Fibroblast of lung (primary cell): Measurements from ENCODE around the gene ETS1. TPM values are rescaled to one million over a fixed set of nuclear protein-coding genes. Genes with fewer than 3 reads are reported as not detected.

Experiments
- DNase-seq, 2 donors: peaks; one replicate each; pipeline versions ENCODE4 v3.0.0 to v3.0.0-alpha.2; 2010; ENCODE audit warnings: low read depth in 2 of 2
- H2AFZ ChIP-seq: 2 replicates; pipeline ENCODE4 v1.5.1; 2012; ENCODE audit warnings: low read length, control low read depth, inconsistent platforms
- H3K27ac ChIP-seq: 2 replicates; pipeline ENCODE4 v1.5.1; 2011; ENCODE audit warnings: low read length, control low read depth; ENCODE audit not compliant: insufficient read depth
- H3K27me3 ChIP-seq: 2 replicates; pipeline ENCODE4 v1.5.1; 2011; ENCODE audit warnings: mild to moderate bottlenecking, low read length; ENCODE audit not compliant: control insufficient read depth, insufficient read depth
- H3K36me3 ChIP-seq: 2 replicates; pipeline ENCODE4 v1.5.1; 2011; ENCODE audit warnings: low read length; ENCODE audit not compliant: control insufficient read depth, insufficient read depth
- H3K4me1 ChIP-seq: 2 replicates; pipeline ENCODE4 v1.5.1; 2011; ENCODE audit warnings: low read length; ENCODE audit not compliant: control insufficient read depth, insufficient read depth; ENCODE audit errors: extremely low read depth
- H3K4me2 ChIP-seq: 2 replicates; pipeline ENCODE4 v1.5.1; 2011; ENCODE audit warnings: low read length, control low read depth; ENCODE audit not compliant: insufficient read depth; ENCODE audit errors: extremely low read depth
- H3K4me3 ChIP-seq, 4 experiments: fragments of 200-600 bp in 1 of 4; sonication (generic) in 1 of 4; replicated peaks in 1 of 4; 2 replicates each; pipeline ENCODE4 v1.5.1; 2011 to 2016; ENCODE audit warnings: low read length in 4 of 4, low read depth in 3 of 4, mild to moderate bottlenecking in 3 of 4, control low read depth in 2 of 4, inconsistent platforms in 1 of 4, mixed read lengths in 1 of 4; ENCODE audit not compliant: insufficient read depth in 1 of 4; ENCODE audit errors: control extremely low read depth in 1 of 4
- H3K79me2 ChIP-seq: 2 replicates; pipeline ENCODE4 v1.5.1; 2012; ENCODE audit warnings: mild to moderate bottlenecking, low read length, inconsistent platforms; ENCODE audit not compliant: control insufficient read depth, insufficient read depth
- H3K9ac ChIP-seq: 2 replicates; pipeline ENCODE4 v1.5.1; 2011; ENCODE audit warnings: mild to moderate bottlenecking, low read length, control low read depth; ENCODE audit not compliant: insufficient read depth
- H3K9me3 ChIP-seq: 2 replicates; pipeline ENCODE4 v1.5.1; 2012; ENCODE audit warnings: low read depth, low read length; ENCODE audit not compliant: control insufficient read depth, insufficient read depth
- H4K20me1 ChIP-seq: 2 replicates; pipeline ENCODE4 v1.5.1; 2011; ENCODE audit warnings: low read length; ENCODE audit not compliant: control insufficient read depth, insufficient read depth; ENCODE audit errors: extremely low read depth
- CTCF ChIP-seq, 2 donors: IDR thresholded peaks in 1 of 2; conservative IDR thresholded peaks in 1 of 2; 1 replicate in 1 of 2; 2 replicates in 1 of 2; pipeline ENCODE4 v1.5.1; 2011 to 2012; ENCODE audit warnings: low read length in 2 of 2, control low read depth in 1 of 2, inconsistent platforms in 1 of 2, low read depth in 1 of 2, mild to moderate bottlenecking in 1 of 2
- EZH2 ChIP-seq: IDR thresholded peaks from 2 replicates; pipeline ENCODE4 v1.5.1; 2012; ENCODE audit warnings: low read length, control low read depth, mild to moderate bottlenecking; ENCODE audit errors: missing control alignments
- polyA plus RNA-seq, 2 donors: library from polyadenylated mRNA; depleted of rRNA in 1 of 2; stranded (reverse) in 1 of 2; unstranded in 1 of 2; fragments of >200 nt; gene quantifications; 2 replicates each; pipeline ENCODE4 v1.2.1, GENCODE V29; 2011 to 2012; ENCODE audit warnings: missing spikeins in 1 of 2
- total RNA-seq: library from RNA; depleted of rRNA; stranded (reverse); fragments of >200 nt; gene quantifications from 2 replicates; pipeline ENCODE4 v1.2.1, GENCODE V29; 2014

The ETS1 gene
- total and polyA plus RNA-seq, 2 donors (not counting 1 experiment from before 2014, with no cell fraction given) = 51.5 to 51.7 TPM

- Histone ChIP-seq H2AFZ (no peak overlapping the region), H3K9me3 (no peaks in the 10 kb centered on the region), H3K27me3 (no peaks in the 10 kb centered on the region), H3K4me2 (peak overlapping the region; percentile 75), H4K20me1 (no peaks in the 10 kb centered on the region), H3K79me2 (peaks cover 88% of the 10 kb centered on the region), H3K27ac (peak overlapping the region; percentile 92), H3K4me1 (peaks cover 69% of the 10 kb centered on the region), H3K9ac (peak overlapping the region; percentile 49), H3K4me3 (no peak overlapping the region), H3K36me3 (no peaks in the 10 kb centered on the region)
- TF ChIP-seq EZH2 (no peak), CTCF (conservative IDR thresholded peaks at IDR 0.05 in 1 of 2, IDR thresholded peaks at IDR 0.05 in 1 of 2; ENCODE audit: low read depth in 1 of 2, low read length in 2 of 2) (no peak)
- DNase-seq = no peak
Observed at GRCh38 chr11:128506356-128506755, 81.0 kb downstream of the ETS1 start.

- TF ChIP-seq EZH2 (no peak), CTCF (conservative IDR thresholded peaks at IDR 0.05 in 1 of 2, IDR thresholded peaks at IDR 0.05 in 1 of 2; ENCODE audit: low read depth in 1 of 2, low read length in 2 of 2) (no peak)
- H4K20me1 ChIP-seq = no peaks in the 10 kb centered on the region
- no peaks in the 10 kb centered on the region for H3K36me3 ChIP-seq
- no peak for DNase-seq
- H3K9me3 ChIP-seq = no peaks in the 10 kb centered on the region
- H2AFZ ChIP-seq = no peak overlapping the region
- H3K79me2 ChIP-seq = peaks cover 88% of the 10 kb centered on the region
- H3K4me3 ChIP-seq = no peak overlapping the region
- H3K9ac ChIP-seq = no peak overlapping the region
- peaks cover 68% of the 10 kb centered on the region for H3K4me1 ChIP-seq
- peak overlapping the region; percentile 92 for H3K27ac ChIP-seq
- no peak overlapping the region for H3K4me2 ChIP-seq
- H3K27me3 ChIP-seq = no peaks in the 10 kb centered on the region
Observed at GRCh38 chr11:128505449-128506065, 81.8 kb downstream of the ETS1 start.

DNA sequence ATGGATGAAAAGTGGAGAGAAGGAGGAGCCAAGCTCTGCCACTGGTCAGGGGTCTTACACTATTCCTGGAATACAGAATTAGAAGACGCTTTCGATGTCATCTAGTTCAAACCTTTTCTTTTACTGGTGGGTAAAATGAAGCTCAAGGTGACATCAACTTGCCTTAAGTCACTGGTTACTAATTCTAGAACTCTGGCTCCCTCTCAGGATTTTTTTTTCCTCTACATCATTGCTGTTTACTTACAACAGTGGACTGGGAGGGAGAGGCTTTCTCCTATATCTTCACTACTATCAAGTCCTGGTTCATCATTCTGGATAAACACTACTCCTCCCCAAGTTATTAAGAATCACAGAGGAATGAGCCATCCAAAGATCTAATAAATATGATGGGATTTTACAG is 82.9 kb downstream of the ETS1 start:
- no peak overlapping the region for H3K9ac ChIP-seq
- DNase-seq = peak in 1 of 2 donors; percentile 29
- peak overlapping the region; percentile 92 for H3K27ac ChIP-seq
- no peak overlapping the region for H3K4me2 ChIP-seq
- TF ChIP-seq EZH2 = no peak
- no peak for TF ChIP-seq CTCF (conservative IDR thresholded peaks at IDR 0.05 in 1 of 2, IDR thresholded peaks at IDR 0.05 in 1 of 2; ENCODE audit: low read depth in 1 of 2, low read length in 2 of 2)
- no peaks in the 10 kb centered on the region for H3K36me3 ChIP-seq
- H3K4me1 ChIP-seq = peaks cover 66% of the 10 kb centered on the region
- no peak overlapping the region for H2AFZ ChIP-seq
- no peaks in the 10 kb centered on the region for H3K27me3 ChIP-seq
- peaks cover 91% of the 10 kb centered on the region for H3K79me2 ChIP-seq
- H3K9me3 ChIP-seq = no peaks in the 10 kb centered on the region
- H4K20me1 ChIP-seq = no peaks in the 10 kb centered on the region
- H3K4me3 ChIP-seq = no peak overlapping the region
